PC-3 (cell line): Measurements from ENCODE around the gene MRGPRX2.

Source experiments
- CTCF ChIP-seq: fragments of 300-600 bp; sonication (generic); conservative IDR thresholded peaks from 2 replicates; pipeline ENCODE4 v1.5.1; 2017; ENCODE audit warnings: antibody characterized with exemption, low read depth, mild to moderate bottlenecking, low read length
- EZH2 ChIP-seq: fragments of 300-600 bp; sonication (generic); IDR thresholded peaks from one replicate; pipeline ENCODE4 v1.6.1; 2017; ENCODE audit warnings: antibody characterized with exemption, mild to moderate bottlenecking, low read length; ENCODE audit not compliant: unreplicated experiment
- EZH2phosphoT487 ChIP-seq: fragments of 300-600 bp; sonication (generic); IDR thresholded peaks from 2 replicates; pipeline ENCODE4 v1.6.1; 2018; ENCODE audit warnings: mild to moderate bottlenecking, antibody characterized with exemption, low read length, borderline replicate concordance

GRCh38 chr11:19083166-19083565 lies 22.6 kb upstream of the MRGPRX2 start:
- no peak for TF ChIP-seq CTCF
- TF ChIP-seq EZH2, result no peak
- no peak for TF ChIP-seq EZH2phosphoT487
